ENCODE data around the gene VPS51. TPM values are rescaled to one million over a fixed set of nuclear protein-coding genes. Genes with fewer than 3 reads are reported as not detected.
A peak's percentile ranks its signal among the peaks of the same experiment; 100 is the strongest.

The VPS51 gene
- total and polyA plus RNA-seq, 2 of the 13 experiments (the other 11 are each of a cell fraction or from before 2014, with no cell fraction given): 76.3 to 90.6 TPM

GRCh38 chr11:65111744-65112545, 15.9 kb downstream of the VPS51 start, which contains the start of gene TM7SF2 (continued):
- no peak for TF ChIP-seq ZNF512B (CRISPR knock-in tag; IDR thresholded peaks at IDR 0.05; ENCODE audit: borderline replicate concordance)
- peak; percentile 47; the same call in 1 of the 2 replicates for TF ChIP-seq ONECUT2 (CRISPR knock-in tag; IDR thresholded peaks at IDR 0.05)
- peak; percentile 99 for TF ChIP-seq KDM2A (CRISPR knock-in tag; IDR thresholded peaks at IDR 0.05; ENCODE audit: borderline replicate concordance, low read depth)
- no peak for TF ChIP-seq PHF21A (CRISPR knock-in tag; IDR thresholded peaks at IDR 0.05)
- TF ChIP-seq PRDM4 (CRISPR knock-in tag; IDR thresholded peaks at IDR 0.05; ENCODE audit: borderline replicate concordance): no peak
- no peak for TF ChIP-seq MAFK (conservative IDR thresholded peaks at IDR 0.05 in 1 of 2, IDR thresholded peaks at IDR 0.05 in 1 of 2; ENCODE audit: low read length in 2 of 2)
- TF ChIP-seq ZNF770 (CRISPR knock-in tag; IDR thresholded peaks at IDR 0.05): peak; percentile 43; the same call in 1 of the 2 replicates
- TF ChIP-seq RORA (CRISPR knock-in tag; IDR thresholded peaks at IDR 0.05): no peak
- no peak for TF ChIP-seq ZNF740 (CRISPR knock-in tag; IDR thresholded peaks at IDR 0.05)
- TF ChIP-seq DNMT1 (CRISPR knock-in tag; IDR thresholded peaks at IDR 0.05): no peak
- no peak for TF ChIP-seq ZNF251 (CRISPR knock-in tag; IDR thresholded peaks at IDR 0.05)
- TF ChIP-seq RNF219 (CRISPR knock-in tag; IDR thresholded peaks at IDR 0.05): no peak
- no peak for TF ChIP-seq ZNF432 (CRISPR knock-in tag; IDR thresholded peaks at IDR 0.05; ENCODE audit: borderline replicate concordance)
- no peak for TF ChIP-seq THRA (CRISPR knock-in tag; IDR thresholded peaks at IDR 0.05; ENCODE audit: borderline replicate concordance)
- TF ChIP-seq HHEX (CRISPR knock-in tag; IDR thresholded peaks at IDR 0.05): no peak
- TF ChIP-seq ZNF431 (CRISPR knock-in tag; IDR thresholded peaks at IDR 0.05; ENCODE audit: borderline replicate concordance, low read depth): no peak
- TF ChIP-seq SMAD3 (CRISPR knock-in tag; IDR thresholded peaks at IDR 0.05): no peak
